MM.1S (cell line): Measurements from ENCODE around the gene RALGAPA2.

Experiments
- DNase-seq: peaks from one replicate; pipeline ENCODE4 v3.0.0-alpha.2; 2015
- H2AFZ ChIP-seq: fragments of 300-600 bp; sonication (generic); 2 replicates; pipeline ENCODE4 v1.6.0; 2016; ENCODE audit warnings: antibody characterized with exemption, low read length
- H3F3A ChIP-seq: fragments of 300-600 bp; sonication (generic); 2 replicates; pipeline ENCODE4 v1.6.1; 2016; ENCODE audit warnings: mild to moderate bottlenecking, antibody characterized with exemption, low read length, moderate library complexity, mixed read lengths; ENCODE audit not compliant: insufficient read depth
- H3K27ac ChIP-seq: fragments of 300-600 bp; sonication (generic); 2 replicates; pipeline ENCODE4 v1.5.1; 2016; ENCODE audit warnings: mild to moderate bottlenecking, low read length
- H3K27me3 ChIP-seq: fragments of 300-600 bp; sonication (generic); replicated peaks from 2 replicates; pipeline ENCODE4 v1.6.0; 2016; ENCODE audit warnings: low read length; ENCODE audit not compliant: insufficient read depth
- H3K36me3 ChIP-seq: fragments of 300-600 bp; sonication (generic); replicated peaks from 2 replicates; pipeline ENCODE4 v1.6.1; 2016; ENCODE audit warnings: mild to moderate bottlenecking, low read length, mixed read lengths; ENCODE audit not compliant: insufficient read depth
- H3K4me1 ChIP-seq: fragments of 300-600 bp; sonication (generic); 2 replicates; pipeline ENCODE4 v1.6.1; 2016; ENCODE audit warnings: low read length, mixed read lengths
- H3K4me2 ChIP-seq: fragments of 300-600 bp; sonication (generic); 2 replicates; pipeline ENCODE4 v1.6.0; 2016; ENCODE audit warnings: low read depth, low read length
- H3K4me3 ChIP-seq: fragments of 300-600 bp; sonication (generic); 2 replicates; pipeline ENCODE4 v1.5.1; 2016; ENCODE audit warnings: low read length, mixed read lengths
- H3K79me2 ChIP-seq: fragments of 300-600 bp; sonication (generic); 2 replicates; pipeline ENCODE4 v1.6.1; 2016; ENCODE audit warnings: mixed run types, low read length, mixed read lengths
- H3K9ac ChIP-seq: fragments of 300-600 bp; sonication (generic); 2 replicates; pipeline ENCODE4 v1.6.1; 2016; ENCODE audit warnings: low read length, mixed read lengths
- H3K9me2 ChIP-seq: fragments of 300-600 bp; sonication (generic); replicated peaks from 2 replicates; pipeline ENCODE4 v1.6.1; 2016; ENCODE audit warnings: mild to moderate bottlenecking, low read length, mixed read lengths; ENCODE audit not compliant: insufficient read depth
- H3K9me3 ChIP-seq: fragments of 300-600 bp; sonication (generic); replicated peaks from 2 replicates; pipeline ENCODE4 v1.6.1; 2016; ENCODE audit warnings: mild to moderate bottlenecking, low read length, mixed read lengths; ENCODE audit not compliant: insufficient read depth
- H4K20me1 ChIP-seq: fragments of 300-600 bp; sonication (generic); 2 replicates; pipeline ENCODE4 v1.6.1; 2016; ENCODE audit warnings: mild to moderate bottlenecking, low read length, moderate library complexity, mixed read lengths; ENCODE audit not compliant: insufficient read depth
- CTCF ChIP-seq: fragments of 300-600 bp; sonication (generic); IDR thresholded peaks from 2 replicates; pipeline ENCODE4 v1.5.1; 2016; ENCODE audit warnings: antibody characterized with exemption, low read length, mixed read lengths
- EZH2 ChIP-seq: fragments of 300-600 bp; sonication (generic); optimal IDR thresholded peaks from 2 replicates; pipeline ENCODE3; 2017; ENCODE audit warnings: low read depth, mild to moderate bottlenecking, antibody characterized with exemption, low read length, mixed read lengths
- EZH2phosphoT487 ChIP-seq: fragments of 300-600 bp; sonication (generic); IDR thresholded peaks from 2 replicates; pipeline ENCODE4 v1.6.1; 2018; ENCODE audit warnings: antibody characterized with exemption, low read length

RALGAPA2 gene

GRCh38 chr20:20578838-20579237 is 133.6 kb downstream of the RALGAPA2 start:
- H3K4me3 ChIP-seq: no peak overlapping the region
- H3K4me2 ChIP-seq: no peak overlapping the region
- no peaks in the 10 kb centered on the region for H3K9me3 ChIP-seq
- no peaks in the 10 kb centered on the region for H3K9me2 ChIP-seq
- no peaks in the 10 kb centered on the region for H3K36me3 ChIP-seq
- no peak for DNase-seq
- no peak overlapping the region for H3K27ac ChIP-seq
- no peaks in the 10 kb centered on the region for H3K79me2 ChIP-seq
- H3F3A ChIP-seq: no peaks in the 10 kb centered on the region
- no peaks in the 10 kb centered on the region for H3K27me3 ChIP-seq
- no peaks in the 10 kb centered on the region for H4K20me1 ChIP-seq
- no peak for TF ChIP-seq EZH2
- no peak for TF ChIP-seq EZH2phosphoT487
- no peak for TF ChIP-seq CTCF
- no peak overlapping the region for H3K9ac ChIP-seq
- no peak overlapping the region for H2AFZ ChIP-seq
- H3K4me1 ChIP-seq: peaks cover 9% of the 10 kb centered on the region; the same call in 1 of the 2 replicates

- Histone ChIP-seq H3K79me2 (no peaks in the 10 kb centered on the region), H3K4me1 (no peaks in the 10 kb centered on the region), H3K9me2 (no peaks in the 10 kb centered on the region), H3K36me3 (no peaks in the 10 kb centered on the region), H4K20me1 (no peaks in the 10 kb centered on the region), H3K9me3 (no peaks in the 10 kb centered on the region), H3K4me3 (no peak overlapping the region), H2AFZ (no peak overlapping the region), H3K9ac (no peak overlapping the region), H3K27me3 (no peaks in the 10 kb centered on the region), H3K27ac (no peak overlapping the region), H3K4me2 (no peak overlapping the region), H3F3A (no peaks in the 10 kb centered on the region)
- no peak for TF ChIP-seq EZH2phosphoT487
- TF ChIP-seq EZH2: no peak
- TF ChIP-seq CTCF: no peak
- DNase-seq: no peak
These were observed 138.6 kb downstream of the RALGAPA2 start for GRCh38 chr20:20573797-20574196.

- Histone ChIP-seq H3K79me2 (no peaks in the 10 kb centered on the region), H3K36me3 (no peaks in the 10 kb centered on the region), H3K4me2 (no peak overlapping the region), H3K27me3 (no peaks in the 10 kb centered on the region), H3K4me1 (no peaks in the 10 kb centered on the region), H3K9me2 (no peaks in the 10 kb centered on the region), H3K27ac (no peak overlapping the region), H3K9ac (no peak overlapping the region), H2AFZ (no peak overlapping the region), H3F3A (no peaks in the 10 kb centered on the region), H3K4me3 (no peak overlapping the region), H3K9me3 (no peaks in the 10 kb centered on the region), H4K20me1 (no peaks in the 10 kb centered on the region)
- DNase-seq: no peak
- TF ChIP-seq CTCF (no peak), EZH2phosphoT487 (no peak), EZH2 (no peak)
These were observed 141.2 kb downstream of the RALGAPA2 start for GRCh38 chr20:20571068-20571780.
